GM23248 (cell line): ENCODE measurements around the gene LRATD1. TPM values are rescaled to one million over a fixed set of nuclear protein-coding genes. Genes with fewer than 3 reads are reported as not detected.

Experiments
- DNase-seq: peaks from one replicate; pipeline ENCODE4 v3.0.0-alpha.2; 2015
- H2AFZ ChIP-seq: fragments of 200-600 bp; sonication (generic); 2 replicates; pipeline ENCODE4 v1.6.1; 2016; ENCODE audit warnings: antibody characterized with exemption
- H3F3A ChIP-seq: fragments of 200-600 bp; sonication (generic); 2 replicates; pipeline ENCODE4 v1.6.1; 2016; ENCODE audit warnings: mild to moderate bottlenecking, antibody characterized with exemption, mixed run types; ENCODE audit not compliant: insufficient read depth
- H3K27ac ChIP-seq: fragments of 200-600 bp; sonication (generic); 2 replicates; pipeline ENCODE4 v1.5.1; 2016; ENCODE audit warnings: mild to moderate bottlenecking
- H3K27me3 ChIP-seq: fragments of 200-600 bp; sonication (generic); replicated peaks from 2 replicates; pipeline ENCODE4 v1.6.1; 2016; ENCODE audit warnings: mild to moderate bottlenecking; ENCODE audit not compliant: insufficient read depth
- H3K36me3 ChIP-seq: fragments of 200-600 bp; sonication (generic); 2 replicates; pipeline ENCODE4 v1.6.1; 2016; ENCODE audit warnings: low read depth, mild to moderate bottlenecking
- H3K4me1 ChIP-seq: fragments of 200-600 bp; sonication (generic); 2 replicates; pipeline ENCODE4 v1.6.1; 2016; ENCODE audit warnings: mild to moderate bottlenecking; ENCODE audit not compliant: insufficient read depth
- H3K4me2 ChIP-seq: fragments of 200-600 bp; sonication (generic); one replicate; pipeline ENCODE4 v1.6.1; 2016; ENCODE audit warnings: mild to moderate bottlenecking; ENCODE audit not compliant: unreplicated experiment
- H3K4me3 ChIP-seq: fragments of 200-600 bp; sonication (generic); 2 replicates; pipeline ENCODE4 v1.5.1; 2016; ENCODE audit warnings: mild to moderate bottlenecking
- H3K79me2 ChIP-seq: fragments of 200-600 bp; sonication (generic); 2 replicates; pipeline ENCODE4 v1.6.1; 2016; ENCODE audit warnings: mild to moderate bottlenecking; ENCODE audit not compliant: insufficient read depth
- H3K9ac ChIP-seq: fragments of 200-600 bp; sonication (generic); 2 replicates; pipeline ENCODE4 v1.6.1; 2016; ENCODE audit warnings: mild to moderate bottlenecking
- H3K9me2 ChIP-seq: fragments of 200-600 bp; sonication (generic); 2 replicates; pipeline ENCODE4 v1.6.1; 2016; ENCODE audit warnings: mixed run types, mild to moderate bottlenecking, moderate library complexity; ENCODE audit not compliant: insufficient read depth
- H3K9me3 ChIP-seq: fragments of 200-600 bp; sonication (generic); one replicate; pipeline ENCODE4 v1.6.1; 2017; ENCODE audit warnings: low read depth
- H4K20me1 ChIP-seq: fragments of 200-600 bp; sonication (generic); 2 replicates; pipeline ENCODE4 v1.6.0; 2016; ENCODE audit not compliant: insufficient read depth
- EZH2 ChIP-seq: fragments of 200-600 bp; sonication (generic); IDR thresholded peaks from 2 replicates; pipeline ENCODE4 v1.6.1; 2018; ENCODE audit warnings: antibody characterized with exemption, mild to moderate bottlenecking; ENCODE audit not compliant: insufficient read depth, poor library complexity, severe bottlenecking
- EZH2phosphoT487 ChIP-seq: fragments of 200-600 bp; sonication (generic); IDR thresholded peaks from 2 replicates; pipeline ENCODE4 v1.6.1; 2018; ENCODE audit warnings: antibody characterized with exemption, moderate library complexity, mild to moderate bottlenecking, low read depth; ENCODE audit not compliant: insufficient read depth
- WGBS, 2 experiments: methylation state at CpG; one replicate each; pipeline ENCODE4 v1.1.6; 2015 to 2017; ENCODE audit warnings: low lambda C conversion rate in 2 of 2, low coverage in 1 of 2; ENCODE audit errors: missing lambda C conversion rate in 2 of 2; 5-methylcytosine and 5-hydroxymethylcytosine counted together
- in situ Hi-C: fragments of 300-500 bp; cut with MboI; formaldehyde crosslinking; loops from 2 replicates; pipeline ENCODE4 v1.15.0; 2020
- polyA plus RNA-seq: library from polyadenylated mRNA; unstranded; fragments of >200 nt; fragmentation: Nextera tagmentation; extraction: Ambion mirVana; gene quantifications from 2 replicates; pipeline ENCODE4 v1.2.1, GENCODE V29; 2016
- total RNA-seq: library from RNA; depleted of rRNA; stranded (reverse); fragments of >200 nt; shearing (Covaris generic); gene quantifications from 2 replicates; pipeline ENCODE4 v1.2.3, GENCODE V29; 2014; rRNA removed

Gene LRATD1, protein sequence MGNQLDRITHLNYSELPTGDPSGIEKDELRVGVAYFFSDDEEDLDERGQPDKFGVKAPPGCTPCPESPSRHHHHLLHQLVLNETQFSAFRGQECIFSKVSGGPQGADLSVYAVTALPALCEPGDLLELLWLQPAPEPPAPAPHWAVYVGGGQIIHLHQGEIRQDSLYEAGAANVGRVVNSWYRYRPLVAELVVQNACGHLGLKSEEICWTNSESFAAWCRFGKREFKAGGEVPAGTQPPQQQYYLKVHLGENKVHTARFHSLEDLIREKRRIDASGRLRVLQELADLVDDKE
- total RNA-seq: 0.63 and 1.2 TPM in 2 replicates
- 0.86 and 1.3 TPM in 2 replicates for polyA plus RNA-seq

DNA sequence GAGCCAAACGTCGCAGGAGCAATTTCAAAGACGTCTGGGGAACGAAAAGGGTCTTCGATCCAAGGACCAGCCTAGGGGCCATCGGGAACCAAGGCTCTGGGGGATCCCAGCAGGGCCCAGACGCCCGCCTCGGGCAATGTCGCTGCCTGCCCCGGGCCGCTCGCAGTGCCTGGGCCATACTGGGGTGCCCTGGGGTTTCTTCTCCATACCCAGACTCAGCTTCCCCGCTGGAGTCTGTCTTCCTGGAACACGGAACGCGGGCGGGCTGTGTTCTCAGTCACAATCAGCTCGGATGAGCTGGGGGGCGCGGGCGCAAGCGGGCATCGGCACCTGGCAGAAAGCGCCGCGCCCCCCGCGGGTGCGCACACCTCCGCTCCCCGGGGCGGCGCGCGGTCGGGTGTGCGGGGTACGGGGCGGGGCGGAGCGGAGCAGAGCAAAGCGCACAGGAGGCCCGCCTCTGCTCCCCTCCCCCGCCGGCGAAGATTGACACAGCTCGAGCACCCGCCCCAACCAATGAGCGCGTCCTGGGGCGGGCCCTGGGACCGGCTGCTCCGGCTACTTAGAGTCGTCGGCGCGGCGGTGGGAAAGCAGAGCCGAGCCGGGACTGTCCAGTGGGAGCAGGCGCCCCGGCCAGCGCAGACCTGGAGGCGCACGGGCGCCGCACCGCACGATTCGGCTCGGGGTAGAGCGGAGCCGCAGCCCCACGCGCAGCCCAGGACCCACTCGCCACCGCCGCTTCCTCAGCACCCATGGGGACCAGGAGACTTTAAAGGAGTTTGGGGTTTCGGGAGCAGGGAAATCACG is at the start of gene LRATD1:
TSS of gene LRATD1 (plus strand) at position 585 of the 804 bp plus-strand sequence. CDS start 1,263 bp downstream, outside the sequence.
- peak within 1 kb of the TSS; percentile 52 for H3K4me2 ChIP-seq
- H3K27ac ChIP-seq: no peak within 1 kb of the TSS
- H3K79me2 ChIP-seq: no peaks in the 10 kb centered on the region
- H3K36me3 ChIP-seq: no peaks in the 10 kb centered on the region
- no peaks in the 10 kb centered on the region for H3K9me2 ChIP-seq
- H3K9ac ChIP-seq: no peak within 1 kb of the TSS
- peak within 1 kb of the TSS; percentile 66 for H3K4me3 ChIP-seq
- H3K9me3 ChIP-seq: no peaks in the 10 kb centered on the region
- TF ChIP-seq EZH2 (no peak), EZH2phosphoT487 (no peak)
- in situ Hi-C loops: no loop called here
- WGBS, 2 experiments: 4 to 5% methylated on average over 51 to 67 of the region's 81 CpGs
- H3F3A ChIP-seq: no peaks in the 10 kb centered on the region
- no peaks in the 10 kb centered on the region for H3K4me1 ChIP-seq
- DNase-seq: peak; percentile 88
- peaks cover 28% of the 10 kb centered on the region for H3K27me3 ChIP-seq
- H2AFZ ChIP-seq: peak within 1 kb of the TSS; percentile 65
- no peaks in the 10 kb centered on the region for H4K20me1 ChIP-seq

DNA sequence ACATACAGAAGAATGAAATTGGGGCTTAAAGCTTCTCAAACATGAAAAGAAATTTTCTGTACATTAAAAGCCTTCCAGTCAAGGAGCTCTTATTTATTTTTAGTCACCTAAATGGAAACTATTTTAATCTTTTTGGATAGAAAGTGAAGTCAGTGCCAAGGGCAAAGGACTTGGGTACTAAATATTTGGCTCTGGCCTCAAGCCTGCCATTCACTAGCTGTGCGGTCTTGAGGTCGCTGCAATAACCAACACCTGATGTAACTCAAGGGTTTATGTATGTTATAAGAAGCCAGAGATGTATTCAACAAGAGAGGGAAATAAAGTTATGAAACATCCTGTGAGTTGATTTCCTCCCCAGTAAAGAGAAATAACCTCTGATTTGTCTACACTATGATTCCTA is 49.5 kb upstream of the LRATD1 start:
- in situ Hi-C loops: no loop called here
- no peaks in the 10 kb centered on the region for H4K20me1 ChIP-seq
- 83 to 89% methylated on average over 2 of the region's 2 CpGs for WGBS, 2 experiments

GRCh38 chr2:14583802-14584201 is 48.7 kb upstream of the LRATD1 start:
- Histone ChIP-seq H2AFZ (no peak overlapping the region), H3K79me2 (no peaks in the 10 kb centered on the region), H3K9ac (no peak overlapping the region), H3K4me1 (no peaks in the 10 kb centered on the region), H3K36me3 (no peaks in the 10 kb centered on the region), H4K20me1 (no peaks in the 10 kb centered on the region), H3K27me3 (no peaks in the 10 kb centered on the region), H3K4me3 (no peak overlapping the region), H3K27ac (no peak overlapping the region), H3K9me3 (no peaks in the 10 kb centered on the region), H3K9me2 (no peaks in the 10 kb centered on the region), H3F3A (no peaks in the 10 kb centered on the region), H3K4me2 (no peak overlapping the region)
- 32 to 37% methylated on average over 4 of the region's 4 CpGs for WGBS, 2 experiments
- in situ Hi-C loops: no loop called here
- no peak for TF ChIP-seq EZH2phosphoT487
- TF ChIP-seq EZH2: no peak
- no peak for DNase-seq

More for the DNA sequence above, 49.5 kb upstream of the LRATD1 start:
- Histone ChIP-seq H3K27ac (no peak overlapping the region), H3K9ac (no peak overlapping the region), H3K36me3 (no peaks in the 10 kb centered on the region), H3F3A (no peaks in the 10 kb centered on the region), H3K9me3 (no peaks in the 10 kb centered on the region), H2AFZ (no peak overlapping the region), H3K4me1 (no peaks in the 10 kb centered on the region), H3K27me3 (no peaks in the 10 kb centered on the region), H3K4me3 (no peak overlapping the region), H3K9me2 (no peaks in the 10 kb centered on the region), H3K4me2 (no peak overlapping the region), H3K79me2 (no peaks in the 10 kb centered on the region)
- TF ChIP-seq EZH2: no peak
- no peak for TF ChIP-seq EZH2phosphoT487
- no peak for DNase-seq

DNA sequence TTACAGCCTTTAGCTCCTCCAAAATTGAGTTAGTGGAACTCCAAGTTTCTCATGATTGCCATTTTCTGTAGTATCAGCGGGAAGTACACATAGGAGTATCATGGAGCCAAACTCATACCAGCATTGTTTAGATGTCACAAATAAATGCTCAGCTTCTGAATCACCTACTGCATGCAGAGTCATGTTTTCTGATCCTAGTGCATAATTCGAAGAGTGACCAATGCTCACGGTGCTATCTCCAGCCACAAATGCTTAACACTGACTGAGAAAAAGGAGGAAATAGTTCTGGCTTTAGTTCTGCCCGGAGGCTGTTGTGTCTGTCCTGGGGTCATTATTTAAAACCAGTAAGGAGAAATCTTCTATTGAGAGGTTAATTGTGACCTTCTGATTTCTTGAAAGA is 45.4 kb upstream of the LRATD1 start:
- no peaks in the 10 kb centered on the region for H4K20me1 ChIP-seq
- peak; percentile 41 for DNase-seq
- no peak overlapping the region for H3K4me3 ChIP-seq
- no peaks in the 10 kb centered on the region; the same call in 1 of the 2 replicates for H3K27me3 ChIP-seq
- no peaks in the 10 kb centered on the region for H3K4me1 ChIP-seq
- H3K9ac ChIP-seq: no peak overlapping the region
- H3F3A ChIP-seq: no peaks in the 10 kb centered on the region
- H2AFZ ChIP-seq: no peak overlapping the region
- in situ Hi-C loops: no loop called here
- no peak overlapping the region for H3K4me2 ChIP-seq
- no peaks in the 10 kb centered on the region for H3K36me3 ChIP-seq
- no peaks in the 10 kb centered on the region for H3K9me2 ChIP-seq
- no peaks in the 10 kb centered on the region for H3K9me3 ChIP-seq
- no peaks in the 10 kb centered on the region for H3K79me2 ChIP-seq
- 59% methylated on average over 4 of the region's 4 CpGs for WGBS, 2 experiments
- TF ChIP-seq EZH2: no peak
- TF ChIP-seq EZH2phosphoT487: no peak
- no peak overlapping the region for H3K27ac ChIP-seq
